Osteoblast (primary cell): ENCODE results near the gene PSMC3. TPM values are rescaled to one million over a fixed set of nuclear protein-coding genes. Genes with fewer than 3 reads are reported as not detected.

Experiments
- DNase-seq: peaks from one replicate; pipeline ENCODE4 v3.0.0; 2011; ENCODE audit warnings: low spot score, mixed read lengths; ENCODE audit not compliant: insufficient read length; ENCODE audit errors: missing footprints
- H2AFZ ChIP-seq: 2 replicates; pipeline ENCODE4 v1.6.0; 2011; ENCODE audit warnings: mild to moderate bottlenecking, low read length
- H3K27ac ChIP-seq: 2 replicates; pipeline ENCODE4 v1.5.1; 2011; ENCODE audit warnings: mild to moderate bottlenecking, low read depth, low read length, moderate library complexity
- H3K27me3 ChIP-seq: 2 replicates; pipeline ENCODE4 v1.6.0; 2012; ENCODE audit warnings: mild to moderate bottlenecking, control low read depth, inconsistent platforms, low read length, moderate library complexity; ENCODE audit not compliant: insufficient read depth
- H3K36me3 ChIP-seq: 2 replicates; pipeline ENCODE4 v1.5.1; 2011; ENCODE audit warnings: mild to moderate bottlenecking, low read length, control low read depth, moderate library complexity; ENCODE audit not compliant: insufficient read depth
- H3K4me1 ChIP-seq: 2 replicates; pipeline ENCODE4 v1.5.1; 2011; ENCODE audit warnings: mild to moderate bottlenecking, low read length, control low read depth, moderate library complexity; ENCODE audit not compliant: insufficient read depth
- H3K4me2 ChIP-seq: 2 replicates; pipeline ENCODE4 v1.6.0; 2011; ENCODE audit warnings: mild to moderate bottlenecking, low read length; ENCODE audit not compliant: insufficient read depth
- H3K4me3 ChIP-seq: fragments of 200-600 bp; sonication (generic); 3 replicates; pipeline ENCODE4 v1.5.1; 2012; ENCODE audit warnings: mild to moderate bottlenecking, low read length, inconsistent platforms; ENCODE audit not compliant: insufficient read depth
- H3K79me2 ChIP-seq: 2 replicates; pipeline ENCODE4 v1.6.0; 2012; ENCODE audit warnings: mild to moderate bottlenecking, low read length, control low read depth, inconsistent platforms; ENCODE audit not compliant: insufficient read depth
- H3K9me3 ChIP-seq: 2 replicates; pipeline ENCODE4 v1.5.1; 2011; ENCODE audit warnings: low read depth, low read length, control low read depth
- H4K20me1 ChIP-seq: 2 replicates; pipeline ENCODE4 v1.6.0; 2012; ENCODE audit warnings: mild to moderate bottlenecking, low read length, control low read depth; ENCODE audit not compliant: insufficient read depth
- CTCF ChIP-seq: IDR thresholded peaks from 2 replicates; pipeline ENCODE4 v1.5.1; 2011; ENCODE audit warnings: mild to moderate bottlenecking, low read depth, low read length, moderate library complexity; ENCODE audit errors: extremely low read depth
- total RNA-seq: library from RNA; depleted of rRNA; stranded (reverse); fragments of >200 nt; gene quantifications from 2 replicates; pipeline ENCODE4 v1.2.3, GENCODE V29; 2012

Gene PSMC3
- total RNA-seq, 1 donor = 124 TPM

GRCh38 chr11:47436726-47437125 is 10.5 kb upstream of the PSMC3 start:
- Histone ChIP-seq H3K4me1 (peaks cover 10% of the 10 kb centered on the region), H3K9me3 (no peaks in the 10 kb centered on the region), H3K27me3 (no peaks in the 10 kb centered on the region), H3K79me2 (no peaks in the 10 kb centered on the region), H3K36me3 (no peaks in the 10 kb centered on the region), H3K4me2 (no peak overlapping the region), H3K4me3 (no peak overlapping the region), H2AFZ (no peak overlapping the region), H3K27ac (no peak overlapping the region), H4K20me1 (no peaks in the 10 kb centered on the region)
- TF ChIP-seq CTCF = no peak
- DNase-seq = no peak

GRCh38 chr11:47435687-47436086 is 9.4 kb upstream of the PSMC3 start:
- Histone ChIP-seq H3K4me2 (no peak overlapping the region), H3K27ac (no peak overlapping the region), H3K9me3 (no peaks in the 10 kb centered on the region), H3K4me1 (peaks cover 10% of the 10 kb centered on the region), H3K4me3 (no peak overlapping the region), H2AFZ (no peak overlapping the region), H3K36me3 (no peaks in the 10 kb centered on the region), H3K79me2 (no peaks in the 10 kb centered on the region), H4K20me1 (no peaks in the 10 kb centered on the region), H3K27me3 (no peaks in the 10 kb centered on the region)
- TF ChIP-seq CTCF = no peak
- peak; percentile 56 for DNase-seq

- H2AFZ ChIP-seq = peak overlapping the region; percentile 2
- H3K4me2 ChIP-seq = peak overlapping the region; percentile 12
- no peaks in the 10 kb centered on the region for H3K27me3 ChIP-seq
- DNase-seq = peak; percentile 94
- H4K20me1 ChIP-seq = no peaks in the 10 kb centered on the region
- no peak overlapping the region for H3K4me3 ChIP-seq
- H3K4me1 ChIP-seq = peaks cover 10% of the 10 kb centered on the region
- H3K36me3 ChIP-seq = no peaks in the 10 kb centered on the region
- peak overlapping the region; percentile 67 for H3K27ac ChIP-seq
- H3K9me3 ChIP-seq = no peaks in the 10 kb centered on the region
- no peaks in the 10 kb centered on the region for H3K79me2 ChIP-seq
- TF ChIP-seq CTCF = no peak
Measured at GRCh38 chr11:47434011-47434786, 8.0 kb upstream of the PSMC3 start.

GRCh38 chr11:47433157-47433556 is 6.9 kb upstream of the PSMC3 start:
- Histone ChIP-seq H3K4me1 (peaks cover 10% of the 10 kb centered on the region), H3K27ac (no peak overlapping the region), H3K79me2 (no peaks in the 10 kb centered on the region), H3K4me3 (no peak overlapping the region), H3K27me3 (no peaks in the 10 kb centered on the region), H3K9me3 (no peaks in the 10 kb centered on the region), H4K20me1 (no peaks in the 10 kb centered on the region), H3K4me2 (no peak overlapping the region), H2AFZ (no peak overlapping the region), H3K36me3 (no peaks in the 10 kb centered on the region)
- TF ChIP-seq CTCF = no peak
- no peak for DNase-seq
